HG03558 (cell line): ENCODE data around the gene AXIN1.
"Not testable (repeated sequence)": the region's sequence is repeated elsewhere in the genome, so short reads cannot be mapped to it uniquely, and the experiment has no call there.

Experiments used
- ATAC-seq: cut with Tn5 transposase; IDR thresholded peaks from one replicate; pipeline ENCODE4 v1.9.1; 2021; ENCODE audit warnings: moderate number of reproducible peaks; ENCODE audit not compliant: unreplicated experiment; ENCODE audit errors: extremely low read depth

AXIN1 gene

DNA sequence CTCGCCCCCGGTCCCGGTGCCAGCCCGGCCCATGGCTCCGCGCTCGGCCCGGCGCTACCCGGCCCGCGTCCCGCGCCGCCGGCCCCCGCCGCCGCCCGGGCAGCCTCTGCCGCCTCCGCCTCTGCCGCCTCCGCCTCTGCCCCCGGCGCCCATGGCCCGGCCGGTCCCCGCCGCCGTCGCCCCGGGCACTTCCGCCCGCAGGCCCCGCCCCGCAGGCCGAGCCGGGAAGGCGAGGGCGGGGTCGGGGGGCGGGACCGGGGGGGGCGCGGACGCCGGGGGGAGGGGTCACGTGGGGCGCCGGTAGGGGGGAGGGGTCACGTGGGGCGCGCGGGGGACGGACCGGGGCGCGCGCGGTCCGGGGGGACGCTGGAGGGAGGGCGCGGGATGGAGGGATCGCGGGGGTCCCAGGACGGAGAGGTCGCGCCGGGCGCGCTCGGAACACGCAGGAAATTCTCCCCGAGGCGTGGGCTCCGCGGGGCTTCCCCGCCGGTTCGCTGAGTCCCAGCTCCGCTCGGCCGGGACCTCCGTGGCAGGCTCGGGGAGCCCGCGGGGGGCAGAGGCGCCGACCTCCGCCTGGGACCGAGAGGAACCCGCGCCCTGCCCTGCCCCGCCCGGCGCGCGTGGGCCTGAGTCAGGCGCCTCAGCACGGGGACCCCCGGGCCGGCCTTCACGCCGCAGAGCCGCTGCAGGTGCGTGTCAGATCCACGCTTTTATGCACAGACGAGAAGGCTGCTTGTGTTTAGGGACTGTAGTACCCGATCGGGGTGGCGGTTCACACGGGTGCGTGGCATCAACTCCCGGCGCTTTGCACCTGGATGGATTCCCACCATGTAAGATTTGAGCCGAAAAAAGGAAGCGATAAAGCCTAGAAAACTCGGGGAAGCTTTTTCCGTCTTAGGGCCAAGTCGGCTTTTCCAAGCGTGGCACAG lies 29.5 kb upstream of the AXIN1 start, which contains the start of gene PGAP6:
PGAP6 (minus strand) TSS at position 190 of the 929 bp plus-strand sequence; CDS start at position 33, 157 bp downstream.
- ATAC-seq: no peak

DNA sequence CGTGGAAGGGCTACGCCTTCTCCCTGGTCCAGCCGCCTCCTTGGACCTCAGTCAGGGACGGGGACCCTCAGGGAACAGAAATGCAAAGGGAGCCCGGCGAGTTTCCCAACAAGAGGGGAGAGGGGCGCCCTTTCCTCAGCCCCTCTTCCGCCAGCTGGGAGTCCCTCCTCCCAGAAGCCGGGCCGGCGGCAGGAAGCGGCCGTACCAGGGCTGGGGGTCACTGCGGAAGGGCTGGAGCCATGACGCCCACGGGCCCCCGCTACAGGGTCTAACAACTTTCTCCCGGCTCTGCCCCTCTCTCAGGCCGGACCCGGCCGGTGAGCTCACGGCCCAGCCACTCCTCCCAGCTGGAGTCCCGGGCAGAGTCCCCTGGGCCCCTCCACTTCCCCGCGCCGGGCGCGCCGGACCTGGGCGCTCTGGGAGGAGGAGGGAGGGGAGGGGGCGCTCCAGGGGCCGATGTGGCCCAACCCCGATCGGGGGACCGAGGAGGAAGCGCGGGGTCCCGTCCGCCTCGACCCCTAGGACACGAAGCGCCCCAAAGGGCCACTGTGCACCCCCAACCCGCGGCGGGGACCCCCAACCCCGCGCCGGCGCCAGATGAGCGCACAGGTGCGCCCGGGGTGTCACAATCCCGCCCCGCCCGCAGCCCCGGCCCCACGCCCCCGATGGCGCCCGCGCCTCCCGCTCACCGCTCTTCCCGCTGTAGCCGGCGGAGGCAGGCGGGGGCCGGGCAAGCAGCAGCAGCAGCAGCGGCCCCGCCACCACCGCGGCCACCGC lies 28.7 kb upstream of the AXIN1 start:
- no peak for ATAC-seq

DNA sequence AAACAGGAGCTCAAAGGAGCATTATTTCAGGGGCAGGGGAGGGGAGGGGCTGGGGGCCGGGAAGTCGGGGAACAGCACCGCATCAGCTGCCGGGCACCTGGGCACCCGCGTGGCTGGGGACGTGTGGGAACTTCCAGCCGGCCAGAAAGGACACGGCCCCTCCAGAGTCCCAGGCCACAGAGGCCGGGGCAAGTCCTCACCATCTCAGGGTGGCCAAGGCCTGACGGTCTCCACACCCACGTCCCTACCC lies 28.2 kb upstream of the AXIN1 start:
- ATAC-seq: no peak

DNA sequence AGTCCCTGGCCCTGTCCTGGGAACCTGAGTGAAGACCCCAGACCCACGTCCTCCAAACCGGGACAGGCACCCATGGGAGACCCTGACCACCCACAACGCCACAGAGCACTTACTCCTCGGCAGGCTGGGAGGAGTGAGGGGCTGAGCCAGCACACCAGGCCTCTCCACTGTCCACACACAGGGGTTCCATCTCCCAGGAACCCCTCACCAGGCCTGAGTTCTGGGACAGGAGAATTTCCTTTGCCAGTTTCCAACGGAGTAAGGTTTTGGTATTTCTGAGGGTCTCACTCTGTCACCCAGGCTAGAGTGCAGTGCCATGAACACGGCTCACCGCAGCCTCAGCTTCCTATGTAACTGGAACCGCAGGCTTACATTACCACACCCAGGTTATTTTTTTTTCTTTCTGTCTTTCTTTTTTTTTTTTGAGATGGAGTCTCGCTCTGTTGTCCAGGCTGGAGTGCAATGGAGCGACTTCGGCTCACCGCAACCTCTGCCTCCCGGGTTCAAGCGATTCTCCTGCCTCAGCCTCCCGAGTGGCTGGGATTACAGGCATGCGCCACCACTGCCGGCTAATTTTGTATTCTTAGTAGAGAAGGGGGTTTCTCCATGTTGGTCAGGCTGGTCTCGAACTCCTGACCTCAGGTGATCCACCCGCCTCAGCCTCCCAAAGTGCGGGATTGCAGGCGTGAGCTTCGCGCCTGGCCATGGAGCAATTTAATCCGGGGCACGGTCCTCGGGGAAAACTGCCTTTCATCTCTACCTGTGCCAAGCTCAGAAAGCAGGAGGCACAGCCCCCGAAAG lies 27.6 kb upstream of the AXIN1 start:
- ATAC-seq: no peak

DNA sequence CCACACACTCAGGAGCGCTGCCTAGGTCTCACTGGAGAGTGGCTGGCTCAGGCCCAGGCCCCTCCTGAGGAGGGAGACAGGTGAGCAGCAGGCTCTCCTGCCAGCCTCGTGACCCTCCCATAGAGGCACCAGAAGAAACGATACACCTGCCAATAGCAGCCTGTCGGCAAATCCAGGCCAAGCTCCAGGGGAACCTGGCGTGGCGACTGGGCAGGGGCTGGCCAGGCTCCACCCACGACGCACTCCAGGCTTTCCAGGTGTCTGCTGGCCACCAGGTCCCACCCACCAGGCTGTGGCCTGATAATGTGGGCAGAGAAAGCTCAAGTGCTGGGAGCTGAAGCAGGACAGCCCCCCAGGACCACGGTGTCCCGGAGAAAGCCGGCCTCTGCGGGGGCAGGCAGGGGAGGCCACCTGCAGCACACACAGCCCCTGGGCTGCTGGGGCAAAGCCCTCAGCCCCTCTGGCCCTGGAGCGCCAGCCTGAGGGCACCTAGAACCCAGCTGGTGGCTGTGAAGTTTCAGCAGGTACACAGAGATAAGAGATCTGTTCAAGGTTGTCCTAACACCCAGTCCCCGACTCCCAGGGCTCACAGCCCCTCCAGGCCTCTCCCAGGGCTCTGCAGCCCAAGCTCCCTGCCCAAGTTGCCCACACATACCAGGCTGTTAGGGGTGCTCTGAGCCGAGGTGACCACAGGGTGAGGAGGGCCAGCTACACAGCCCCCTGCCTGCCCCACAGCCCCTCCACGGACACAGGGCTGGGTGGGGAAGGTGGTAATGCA lies 26.8 kb upstream of the AXIN1 start:
- ATAC-seq: no peak

DNA sequence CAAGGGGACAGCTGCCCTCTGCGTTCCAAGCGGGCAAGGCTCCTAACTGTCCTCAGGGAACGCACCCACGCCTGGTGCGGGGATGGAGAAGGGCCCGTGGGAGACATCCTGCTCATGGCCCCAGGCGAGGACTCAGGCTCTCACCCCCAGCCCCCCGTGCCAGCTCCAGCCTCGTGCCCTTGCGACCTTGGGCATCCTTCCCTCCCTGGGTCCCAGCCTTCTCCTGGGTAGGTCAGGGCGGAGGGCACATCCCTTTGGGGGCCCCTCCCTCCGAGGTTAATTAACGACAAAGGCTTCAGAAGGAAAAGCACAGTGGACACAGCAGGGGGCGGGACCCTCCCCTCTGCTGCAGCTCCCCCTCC lies 26.3 kb upstream of the AXIN1 start:
- ATAC-seq: no peak

DNA sequence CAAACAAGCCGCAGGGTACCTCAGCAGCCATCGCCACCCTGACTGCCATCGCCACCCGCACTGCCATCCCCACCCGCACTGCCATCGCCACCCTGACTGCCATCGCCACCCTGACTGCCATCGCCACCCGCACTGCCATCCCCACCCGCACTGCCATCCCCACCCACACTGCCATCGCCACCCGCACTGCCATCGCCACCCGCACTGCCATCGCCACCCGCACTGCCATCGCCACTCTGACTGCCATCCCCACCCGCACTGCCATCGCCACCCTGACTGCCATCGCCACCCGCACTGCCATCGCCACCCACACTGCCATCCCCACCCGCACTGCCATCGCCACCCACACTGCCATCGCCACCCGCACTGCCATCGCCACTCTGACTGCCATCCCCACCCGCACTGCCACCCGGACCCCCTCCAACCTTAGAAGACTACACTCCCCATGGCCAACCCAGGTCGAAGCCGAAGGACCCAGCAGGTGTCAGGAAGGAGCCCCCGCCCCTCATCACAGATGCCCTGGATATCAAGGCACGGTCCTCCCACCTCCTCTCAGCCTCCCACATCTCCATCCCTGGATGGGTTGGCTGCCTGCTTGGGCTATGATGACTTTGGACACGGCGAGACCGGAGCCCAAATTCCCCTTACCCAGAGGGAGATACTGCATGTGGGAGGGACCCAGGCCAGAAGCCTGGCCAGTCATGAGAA lies 25.7 kb upstream of the AXIN1 start:
- ATAC-seq: not testable (repeated sequence)

DNA sequence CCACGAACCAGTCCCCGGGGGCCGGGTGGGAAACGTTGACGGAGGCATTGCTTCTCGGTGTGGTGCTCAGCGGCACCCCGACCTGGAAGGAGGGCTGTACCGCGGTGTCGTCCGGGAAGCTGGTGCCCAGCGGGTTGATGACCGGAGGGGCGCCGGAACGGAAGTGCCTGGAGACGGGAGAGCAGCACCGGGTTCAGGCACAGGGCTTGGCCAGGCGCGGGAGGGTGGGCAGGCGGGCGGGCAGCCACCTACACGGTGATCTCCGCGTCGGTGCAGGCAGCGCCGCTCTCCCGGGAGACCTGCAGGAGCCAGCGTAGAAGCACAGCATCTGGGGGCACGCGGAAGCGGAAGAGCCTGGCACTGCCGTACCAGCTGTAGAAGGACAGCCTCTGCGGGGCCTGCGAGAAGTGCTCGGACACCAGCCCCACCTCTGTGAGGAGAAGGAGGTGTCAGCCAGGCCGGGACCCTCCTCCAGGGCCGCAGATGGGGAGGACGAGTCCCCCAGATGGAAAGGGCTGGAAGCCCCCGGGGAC lies 25.0 kb upstream of the AXIN1 start:
- ATAC-seq: no peak

DNA sequence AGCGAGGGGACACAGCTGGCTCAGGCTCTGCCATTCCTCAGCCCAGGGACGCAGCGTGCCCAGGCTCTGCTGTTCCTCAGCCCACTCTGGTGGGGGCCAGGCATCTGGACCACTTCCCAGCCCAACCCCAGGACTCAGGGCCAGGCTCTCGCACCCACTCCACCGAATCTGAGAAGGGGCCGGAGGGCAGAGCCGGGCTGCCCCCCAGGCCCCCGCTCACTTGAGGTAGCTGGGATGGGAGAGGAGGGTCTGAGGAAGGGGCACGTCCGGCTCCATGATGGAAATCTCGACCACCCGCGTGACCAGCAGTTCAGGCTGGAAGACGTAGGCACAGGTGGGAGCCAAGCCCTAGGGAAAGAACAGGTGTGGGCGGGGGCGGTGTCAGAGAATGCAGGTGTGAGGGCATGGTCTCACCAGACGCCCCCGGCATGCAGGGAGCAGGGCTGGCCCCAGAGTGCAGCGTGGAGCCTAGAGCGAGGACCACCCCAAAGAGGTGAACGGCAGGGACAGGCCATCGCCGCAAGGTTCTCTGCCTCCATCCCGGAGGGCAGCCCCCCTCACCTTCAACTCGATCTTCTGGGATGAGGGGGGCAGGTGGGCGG lies 24.4 kb upstream of the AXIN1 start:
- no peak for ATAC-seq

DNA sequence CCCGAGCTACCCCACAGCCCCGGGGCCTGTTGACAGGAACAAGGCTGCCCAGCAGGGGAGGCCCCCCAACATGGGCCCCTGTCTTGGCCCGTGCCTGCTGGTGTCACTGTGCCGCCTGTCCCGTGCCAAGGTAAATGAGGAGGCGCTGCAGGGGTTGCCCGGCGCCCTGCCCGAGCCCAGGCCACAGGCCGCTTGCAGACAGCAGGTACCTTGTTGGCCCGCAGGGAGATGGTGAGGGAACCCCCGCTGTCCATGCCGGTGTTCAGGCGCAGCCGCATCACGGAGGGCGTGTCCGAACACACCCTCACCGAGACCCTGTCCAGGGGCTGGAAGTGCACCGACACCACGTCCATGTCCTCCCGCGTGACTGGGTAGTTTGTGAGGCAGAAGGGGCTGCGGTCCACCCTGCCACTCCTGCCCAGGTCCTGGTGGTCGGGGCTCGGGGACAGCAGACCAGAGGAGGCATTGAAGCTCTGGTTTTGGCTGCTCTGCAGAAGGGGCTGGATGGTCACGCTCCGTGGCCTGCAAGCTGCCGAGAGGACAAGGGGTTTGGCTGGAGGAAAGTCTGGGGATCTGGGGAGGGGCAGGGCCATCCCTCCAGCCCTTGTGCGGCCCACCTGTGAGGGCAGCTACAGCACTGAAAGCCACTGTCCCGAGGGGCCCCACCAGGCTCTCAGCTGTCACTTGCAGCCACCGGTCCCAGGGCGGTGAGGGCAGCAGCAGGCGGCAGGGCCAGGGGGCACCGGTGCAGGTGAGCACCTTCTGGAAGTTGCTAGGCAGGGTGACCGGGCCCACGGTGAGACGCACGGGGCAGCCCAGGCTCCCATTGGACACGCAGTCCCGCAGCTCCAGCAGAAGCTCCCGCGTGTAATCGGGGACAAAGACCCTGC lies 23.6 kb upstream of the AXIN1 start:
- no peak for ATAC-seq

DNA sequence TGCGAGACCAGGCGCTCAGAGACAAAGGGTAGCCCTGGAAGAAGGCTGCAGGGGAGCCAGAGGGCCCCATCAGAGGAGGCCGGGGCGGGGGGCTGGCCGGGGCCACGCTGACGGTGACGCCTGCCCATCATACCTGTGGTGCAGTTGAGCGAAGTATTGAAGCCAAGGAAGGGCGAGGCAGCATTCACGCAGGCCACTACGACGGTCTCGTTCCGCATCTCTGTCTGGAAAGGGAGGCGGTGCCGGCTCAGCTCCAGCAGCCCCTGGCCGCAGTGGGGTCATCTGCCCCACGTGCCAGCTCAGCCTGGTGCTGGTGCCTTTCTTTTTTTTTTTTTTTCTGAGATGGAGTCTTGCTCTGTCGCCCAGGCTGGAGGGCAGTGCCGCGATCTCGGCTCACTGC lies 22.7 kb upstream of the AXIN1 start:
- ATAC-seq: no peak

DNA sequence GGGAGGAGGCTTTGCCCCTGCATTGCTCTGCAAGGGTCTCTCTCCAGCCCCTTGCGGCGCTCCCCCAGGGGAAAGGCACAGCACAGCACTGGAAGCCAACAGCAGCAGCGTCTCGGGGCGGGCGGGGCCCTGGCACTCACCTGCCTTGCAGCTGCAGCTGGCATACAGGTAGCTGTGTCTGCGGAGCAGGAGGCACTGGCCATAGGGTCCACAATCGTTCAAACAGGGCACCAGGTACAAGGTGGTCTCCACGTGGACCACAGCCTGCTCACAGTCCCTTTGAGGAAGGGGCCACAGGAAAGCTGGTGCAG lies 22.0 kb upstream of the AXIN1 start:
- no peak for ATAC-seq

DNA sequence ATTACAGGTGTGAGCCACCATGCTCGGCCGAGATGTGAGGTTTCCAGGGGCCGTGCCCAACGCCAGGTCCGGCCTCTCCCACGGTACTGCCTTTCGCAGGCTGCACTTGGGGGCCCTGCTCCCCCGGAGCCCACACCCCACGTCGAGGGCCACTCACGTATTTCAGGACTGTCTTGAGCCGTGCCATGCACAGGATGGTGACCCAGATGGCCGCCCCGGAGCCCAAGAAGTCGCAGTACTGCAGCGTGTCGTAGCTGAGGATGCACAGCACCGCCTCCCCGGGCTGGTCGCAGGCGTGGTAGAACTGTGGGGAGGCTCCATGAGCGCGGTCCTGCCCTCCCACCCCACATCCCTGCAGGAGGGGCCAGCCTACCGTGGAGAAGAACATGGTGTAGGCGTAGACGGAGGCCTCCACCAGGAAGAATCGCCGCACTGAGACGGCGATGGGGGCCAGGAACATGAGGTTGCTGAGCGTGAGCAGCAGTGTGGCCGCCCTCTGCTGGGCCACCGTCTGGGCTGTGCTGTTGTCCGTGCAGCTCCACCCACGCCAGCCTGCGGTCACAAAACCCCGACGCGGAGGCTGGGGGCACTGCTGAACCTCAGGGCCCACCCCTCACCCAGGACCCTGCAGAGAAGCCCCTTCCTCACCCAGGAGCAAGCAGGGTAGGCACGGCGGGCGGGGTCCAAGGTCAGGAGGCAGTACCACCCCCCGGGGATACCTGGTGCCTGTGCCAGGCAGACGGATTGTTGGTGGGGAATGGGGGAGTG lies 21.5 kb upstream of the AXIN1 start:
- ATAC-seq: no peak

DNA sequence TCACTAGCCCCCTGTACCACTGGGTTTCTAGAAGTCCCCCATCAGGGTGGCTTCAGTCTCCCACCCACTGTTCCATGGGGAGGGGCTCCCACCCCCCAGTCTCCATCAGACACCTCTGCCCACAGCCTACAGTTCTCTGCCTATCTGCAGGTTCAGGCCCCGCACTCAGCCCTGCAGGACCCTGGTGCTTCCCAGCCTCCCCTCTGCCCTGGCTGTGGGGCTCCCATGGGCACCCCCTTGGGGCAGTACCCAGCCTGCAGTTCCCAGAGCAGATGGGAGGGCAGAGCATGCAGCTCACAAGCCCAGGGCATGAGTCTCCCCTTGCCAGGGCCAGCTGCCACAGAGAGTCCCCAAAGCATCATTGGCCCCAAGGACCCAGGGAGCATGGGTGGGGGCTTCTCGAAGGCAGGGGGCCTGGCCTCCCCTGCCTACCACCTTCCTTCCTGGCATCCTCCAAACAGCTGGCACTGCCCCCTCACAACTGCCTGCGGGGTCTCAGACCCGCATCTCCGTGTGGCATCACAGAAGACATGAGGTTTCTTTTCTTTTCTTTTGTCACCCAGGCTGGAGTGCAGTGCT lies 20.6 kb upstream of the AXIN1 start:
- ATAC-seq: no peak

DNA sequence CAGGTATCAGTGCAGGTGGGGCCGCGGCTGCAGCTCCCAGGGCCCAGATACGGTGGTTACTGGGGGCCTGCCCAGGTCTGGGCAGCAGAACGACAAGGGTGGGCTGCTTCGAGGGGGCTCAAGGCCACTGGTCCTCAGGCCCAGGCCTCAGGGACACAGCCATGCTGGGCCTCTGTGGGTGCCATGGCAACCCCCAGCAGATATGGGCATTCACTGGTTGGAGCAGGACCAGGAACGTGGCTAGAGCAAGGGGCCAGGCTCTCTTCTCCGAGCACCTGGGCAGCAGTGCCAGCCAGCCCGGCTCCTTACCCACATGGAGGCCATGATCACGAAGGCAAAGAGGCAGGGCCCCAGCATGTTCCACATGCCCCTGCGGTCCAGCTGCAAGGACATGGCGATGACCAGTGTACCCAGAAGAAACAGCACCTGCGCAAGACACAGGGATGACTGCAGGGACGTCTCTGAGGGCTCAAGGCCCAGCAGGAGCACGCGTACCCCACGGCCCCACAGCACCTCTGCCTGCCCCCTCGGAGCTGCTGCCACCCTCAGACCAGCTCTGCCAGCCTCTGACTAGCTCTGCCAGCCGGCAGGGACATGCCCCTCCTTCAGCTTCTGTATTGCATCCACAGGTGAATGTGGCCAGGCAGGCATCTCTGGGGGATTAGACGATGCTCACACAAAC lies 19.9 kb upstream of the AXIN1 start:
- ATAC-seq: no peak

DNA sequence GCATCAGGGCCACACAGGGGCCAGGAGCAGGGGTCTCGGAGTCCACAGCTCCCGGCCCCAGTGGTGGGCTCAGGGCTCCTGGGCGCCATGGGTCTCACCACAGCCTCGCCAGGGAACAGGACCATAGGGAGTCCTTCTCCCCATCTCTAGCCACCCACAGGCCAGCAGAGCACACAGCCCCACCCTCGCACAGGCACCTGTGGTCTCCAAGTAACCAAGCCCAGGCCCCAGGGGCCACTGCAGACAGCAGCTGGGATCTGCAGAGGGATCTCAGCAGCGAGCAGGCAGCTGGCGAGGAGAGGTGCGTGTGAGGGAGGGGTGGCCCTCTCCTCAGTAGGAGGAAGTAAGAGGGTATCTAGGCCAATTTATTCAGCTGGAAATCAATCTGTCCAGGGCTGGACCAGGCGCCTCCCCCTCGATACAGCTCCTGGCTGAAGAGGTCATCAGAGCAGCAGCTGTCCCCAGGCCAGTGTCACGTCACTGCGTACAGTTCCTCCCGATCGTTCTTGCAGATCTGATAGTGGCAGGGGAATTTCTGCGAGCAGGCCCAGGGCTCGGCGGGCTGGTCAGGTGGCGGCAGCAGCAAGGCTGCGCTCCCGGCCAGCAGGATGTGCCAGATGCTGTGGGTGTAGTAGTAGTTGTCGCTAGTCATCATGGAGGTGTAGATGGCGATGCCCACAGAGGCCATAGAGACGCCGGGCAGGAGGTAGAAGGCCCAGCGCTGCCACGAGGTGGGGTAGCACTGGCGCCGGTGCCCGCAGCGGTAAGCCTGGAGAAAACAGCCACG lies 19.2 kb upstream of the AXIN1 start:
- no peak for ATAC-seq
